Psoas muscle (tissue), 8 donors: Measurements from ENCODE around the gene ALG1L2. TPM values are rescaled to one million over a fixed set of nuclear protein-coding genes. Genes with fewer than 3 reads are reported as not detected.
"Not testable (repeated sequence)": the region's sequence is repeated elsewhere in the genome, so short reads cannot be mapped to it uniquely, and the experiment has no call there.

Experiments used
- ATAC-seq, 4 donors: fragments of 200-7000 bp; cut with Tn5 transposase; one replicate each; pipeline ENCODE4 v1.9.1; 2020; ENCODE audit warnings: moderate library complexity in 3 of 4, mild to moderate bottlenecking in 2 of 4
- DNase-seq, 2 donors: peaks; one replicate each; pipeline ENCODE4 v3.0.0-alpha.2; 2020
- H3K27ac ChIP-seq: fragments of 200-600 bp; one replicate; pipeline ENCODE4 v1.8.0; 2022
- H3K27me3 ChIP-seq, 3 donors: fragments of 200-600 bp in 1 of 3; one replicate each; pipeline versions ENCODE4 v1.6.1 to v1.8.0; 2013 to 2022; ENCODE audit warnings: low read length in 2 of 3, mild to moderate bottlenecking in 2 of 3, moderate library complexity in 1 of 3; ENCODE audit not compliant: insufficient read depth in 3 of 3
- H3K36me3 ChIP-seq, 2 donors: fragments of 200-600 bp in 1 of 2; one replicate each; pipeline versions ENCODE4 v1.6.1 to v1.8.0; 2013 to 2022; ENCODE audit warnings: low read depth in 1 of 2, mild to moderate bottlenecking in 1 of 2, moderate library complexity in 1 of 2; ENCODE audit not compliant: insufficient read depth in 1 of 2
- H3K4me1 ChIP-seq: fragments of 200-600 bp; one replicate; pipeline ENCODE4 v1.8.0; 2022
- H3K4me3 ChIP-seq: fragments of 200-600 bp; one replicate; pipeline ENCODE4 v1.8.0; 2022; ENCODE audit warnings: mild to moderate bottlenecking
- H3K9me3 ChIP-seq: fragments of 200-600 bp; one replicate; pipeline ENCODE4 v1.8.0; 2022
- CTCF ChIP-seq: fragments of 200-600 bp; IDR thresholded peaks from one replicate; pipeline ENCODE4 v1.8.0; 2022; ENCODE audit warnings: antibody characterized with exemption
- WGBS, 3 donors: extraction: QIAGEN DNeasy Blood & Tissue Kit; methylation state at CpG; one replicate each; pipeline versions ENCODE4 v1.1.6 to v1.1.7; 2013; 5-methylcytosine and 5-hydroxymethylcytosine counted together
- intact Hi-C, 2 donors: fragments of 100-400 bp; cut with DNase I; formaldehyde crosslinking; loops; one replicate each; pipeline versions ENCODE4 v1.11.0 to v1.14.2; 2022
- polyA plus RNA-seq, 3 donors: library from polyadenylated mRNA; stranded (reverse); fragments of 200-250 nt; gene quantifications; one replicate each; pipeline ENCODE4 v1.2.3, GENCODE V29; 2013
- total RNA-seq, 4 donors: library from RNA; stranded (reverse); fragmentation: NEBNext Ultra II Directional in 2 of 4; extraction: Animal tissue kit (Norgen Biotek cat#: 25700) in 2 of 4; gene quantifications; one replicate each; pipeline versions ENCODE4 v1.2.1 to v1.2.4, GENCODE V29; 2021 to 2023
- donor health status: healthy with polysubstance abuse.
- donor health status: DM: no; HTN: no; CAD: no; lungs with moderate emphysema.
- donor health status: Bipolar disorder and iron deficiency.
- donor health status: healthy.
- donor health status: DM: yes; HTN: yes; CAD: no.
- donor health status: DM: no; HTN: no; CAD: no.
- donor health status: DM: no; HTN: no; CAD: no.
- donor health status: DM: yes; HTN: yes; CAD: no.

Gene ALG1L2
- total and polyA plus RNA-seq, 7 donors = not detected

DNA sequence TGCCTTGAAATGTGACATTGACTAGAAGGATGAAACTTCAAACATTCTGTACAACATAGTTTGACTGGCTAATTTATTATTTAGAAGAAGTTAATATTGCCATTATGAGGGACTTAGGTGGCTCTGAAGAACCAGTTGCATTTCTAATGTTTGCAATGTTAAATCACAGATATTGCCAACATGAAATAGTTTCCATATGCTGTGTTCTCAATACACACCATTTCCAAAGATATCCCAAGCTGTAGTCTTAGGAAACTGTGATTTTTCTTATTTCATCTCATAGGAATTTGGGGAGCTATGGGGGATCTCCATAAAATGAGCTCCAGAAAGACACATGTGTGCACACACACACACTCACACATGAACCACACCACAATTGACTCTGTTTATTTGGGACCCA lies 36.3 kb downstream of the ALG1L2 start:
- DNase-seq = no peak
- intact Hi-C loops = no loop called here
- no peak overlapping the region for H3K27ac ChIP-seq

DNA sequence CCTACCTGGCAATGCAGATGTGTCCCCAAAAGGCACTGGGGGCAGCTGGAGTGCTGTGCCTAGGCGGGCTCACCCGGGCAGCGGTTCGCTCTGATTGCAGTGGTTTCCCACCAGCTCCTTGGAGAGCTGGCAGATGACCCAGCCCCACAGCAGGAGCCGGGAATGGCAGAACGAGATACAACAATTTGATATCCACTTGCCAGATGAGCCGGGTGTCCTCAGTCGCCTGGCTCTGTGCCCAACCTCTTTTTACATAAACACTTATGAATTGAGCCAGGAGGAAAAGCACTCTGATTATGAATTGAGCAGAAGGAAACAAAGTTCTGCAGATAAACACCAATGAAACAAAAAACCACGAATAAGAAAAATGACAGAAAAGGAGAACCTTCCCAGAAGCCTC lies 38.2 kb downstream of the ALG1L2 start:
- H3K27me3 ChIP-seq, H3K36me3 ChIP-seq, ATAC-seq, H3K9me3 ChIP-seq, intact Hi-C loops, DNase-seq, H3K27ac ChIP-seq, H3K4me1 ChIP-seq, H3K4me3 ChIP-seq: not testable (repeated sequence)
- WGBS, 3 donors = 6 to 17% (median 16%) methylated on average over 9 of the region's 9 CpGs

More for the DNA sequence above, 36.3 kb downstream of the ALG1L2 start:
- no peaks in the 10 kb centered on the region for H3K36me3 ChIP-seq
- H3K4me1 ChIP-seq = no peaks in the 10 kb centered on the region
- ATAC-seq = no peak
- TF ChIP-seq CTCF = no peak
- H3K9me3 ChIP-seq = no peaks in the 10 kb centered on the region
- no peak overlapping the region for H3K4me3 ChIP-seq
- peaks cover 0 to 2% (median 0%) of the 10 kb centered on the region in 3 donors for H3K27me3 ChIP-seq

DNA sequence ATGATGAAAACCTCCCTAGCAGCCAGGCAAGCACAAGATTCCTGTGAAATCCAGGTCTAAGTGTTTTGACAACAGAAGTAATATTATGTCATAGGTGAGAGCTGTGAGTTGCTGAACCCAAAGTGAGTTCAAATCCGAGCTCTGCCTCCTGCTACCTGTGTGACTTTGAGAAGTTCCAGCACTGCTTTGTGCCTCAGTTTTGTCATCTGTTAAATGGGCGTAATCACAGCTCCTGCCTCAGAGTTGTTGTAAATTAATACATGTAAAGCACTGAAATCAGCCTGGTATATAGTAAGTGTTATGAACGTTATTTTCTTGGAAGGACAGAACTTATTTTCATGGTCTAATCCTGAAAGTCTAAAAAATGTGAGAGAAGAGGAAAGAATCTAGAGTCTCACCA lies 38.7 kb downstream of the ALG1L2 start:
- H3K27ac ChIP-seq, intact Hi-C loops: not testable (repeated sequence)
- 79 to 93% (median 89%) methylated on average over 3 of the region's 3 CpGs for WGBS, 3 donors

GRCh38 chr3:130122891-130123775 lies 41.5 kb downstream of the ALG1L2 start:
- H3K36me3 ChIP-seq, H3K27ac ChIP-seq, H3K27me3 ChIP-seq, H3K4me1 ChIP-seq, intact Hi-C loops, H3K4me3 ChIP-seq, H3K9me3 ChIP-seq, DNase-seq, ATAC-seq: not testable (repeated sequence)
- 38 to 55% (median 49%) methylated on average over 17 of the region's 17 CpGs for WGBS, 3 donors

More for the DNA sequence above, 38.7 kb downstream of the ALG1L2 start:
- H3K36me3 ChIP-seq, DNase-seq, H3K4me1 ChIP-seq, H3K27me3 ChIP-seq, H3K4me3 ChIP-seq, H3K9me3 ChIP-seq, ATAC-seq: not testable (repeated sequence)

DNA sequence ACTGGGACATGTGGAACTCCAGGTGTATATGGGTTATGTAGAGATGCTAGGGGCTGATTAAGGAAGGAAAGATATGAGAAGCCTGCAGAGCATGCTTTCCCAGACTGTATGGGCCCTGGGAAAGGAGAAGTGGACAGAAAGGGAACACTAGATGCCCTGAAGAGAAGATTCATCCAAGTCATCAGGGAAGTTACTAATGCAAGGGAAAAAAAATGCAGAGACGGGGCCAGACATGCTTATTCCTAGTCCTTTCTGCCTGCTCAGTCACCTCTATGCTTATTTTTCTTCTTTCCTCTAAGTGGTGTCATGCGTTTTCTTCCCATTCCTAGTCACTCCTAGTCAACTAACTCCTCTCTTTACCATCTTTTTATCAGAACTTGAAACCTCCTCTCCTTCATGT lies 43.8 kb downstream of the ALG1L2 start:
- H3K4me3 ChIP-seq, ATAC-seq, H3K36me3 ChIP-seq, H3K4me1 ChIP-seq, DNase-seq, intact Hi-C loops, H3K27ac ChIP-seq, H3K27me3 ChIP-seq, H3K9me3 ChIP-seq: not testable (repeated sequence)
- 77 to 83% (median 80%) methylated on average over 2 of the region's 2 CpGs for WGBS, 3 donors

GRCh38 chr3:130136337-130136736 lies 54.7 kb downstream of the ALG1L2 start:
- H3K9me3 ChIP-seq, H3K4me3 ChIP-seq, intact Hi-C loops, H3K36me3 ChIP-seq, H3K27ac ChIP-seq, DNase-seq, H3K27me3 ChIP-seq, ATAC-seq, H3K4me1 ChIP-seq: not testable (repeated sequence)
- 66 to 76% (median 71%) methylated on average over 7 of the region's 7 CpGs for WGBS, 3 donors

- intact Hi-C loops = not testable (repeated sequence)
These were observed 56.1 kb downstream of the ALG1L2 start for GRCh38 chr3:130137685-130138084.

GRCh38 chr3:130138992-130139391 lies 57.4 kb downstream of the ALG1L2 start:
- H3K4me1 ChIP-seq, H3K27me3 ChIP-seq, DNase-seq, H3K27ac ChIP-seq, H3K4me3 ChIP-seq, ATAC-seq, intact Hi-C loops, H3K36me3 ChIP-seq, H3K9me3 ChIP-seq: not testable (repeated sequence)
- 62 to 68% (median 64%) methylated on average over 6 of the region's 8 CpGs for WGBS, 3 donors

More at GRCh38 chr3:130137685-130138084, 56.1 kb downstream of the ALG1L2 start:
- H3K27me3 ChIP-seq, ATAC-seq, H3K9me3 ChIP-seq, H3K27ac ChIP-seq, DNase-seq, H3K4me3 ChIP-seq, H3K4me1 ChIP-seq, H3K36me3 ChIP-seq: not testable (repeated sequence)
- whole genome bisulfite sequencing, 3 donors = 65 to 75% (median 75%) methylated on average over 2 of the region's 2 CpGs

GRCh38 chr3:130140756-130141155 lies 59.1 kb downstream of the ALG1L2 start:
- not testable (repeated sequence) for DNase-seq, ATAC-seq
- 66 to 72% (median 71%) methylated on average over 16 of the region's 16 CpGs for WGBS, 3 donors

GRCh38 chr3:130143648-130144327 lies 62.2 kb downstream of the ALG1L2 start:
- WGBS, 3 donors = 62 to 64% (median 63%) methylated on average over 13 of the region's 13 CpGs
- H3K9me3 ChIP-seq, H3K27me3 ChIP-seq, H3K4me1 ChIP-seq, H3K27ac ChIP-seq, DNase-seq, intact Hi-C loops, H3K36me3 ChIP-seq, H3K4me3 ChIP-seq, ATAC-seq: not testable (repeated sequence)

More at GRCh38 chr3:130140756-130141155, 59.1 kb downstream of the ALG1L2 start:
- H3K27me3 ChIP-seq, H3K4me3 ChIP-seq, intact Hi-C loops, H3K4me1 ChIP-seq, H3K27ac ChIP-seq, H3K36me3 ChIP-seq, H3K9me3 ChIP-seq: not testable (repeated sequence)
